Measurements from ENCODE around the gene P2RY4.

Gene P2RY4

GRCh38 chrX:70257423-70258288 lies 2.3 kb downstream of the P2RY4 start:
- no peak for TF ChIP-seq CTCF (IDR thresholded peaks at IDR 0.05; ENCODE audit: insufficient read depth, missing control alignments)

GRCh38 chrX:70255452-70255851 lies 4.6 kb downstream of the P2RY4 start:
- TF ChIP-seq CTCF (IDR thresholded peaks at IDR 0.05; ENCODE audit: insufficient read depth, missing control alignments) = no peak
- DNase-seq (ENCODE audit: insufficient read length, low spot score) (no peak), FAIRE-seq (no peak)

More at GRCh38 chrX:70257423-70258288, 2.3 kb downstream of the P2RY4 start:
- DNase-seq (ENCODE audit: insufficient read length, low spot score) (no peak), FAIRE-seq (no peak)

GRCh38 chrX:70254909-70255308 lies 5.1 kb downstream of the P2RY4 start:
- TF ChIP-seq CTCF (IDR thresholded peaks at IDR 0.05; ENCODE audit: insufficient read depth, missing control alignments) = no peak
- FAIRE-seq = no peak
- no peak for DNase-seq (ENCODE audit: insufficient read length, low spot score)

GRCh38 chrX:70254063-70254400 lies 6.0 kb downstream of the P2RY4 start:
- no peak for FAIRE-seq

GRCh38 chrX:70253377-70254062 lies 6.5 kb downstream of the P2RY4 start:
- TF ChIP-seq CTCF (IDR thresholded peaks at IDR 0.05; ENCODE audit: insufficient read depth, missing control alignments) = no peak
- FAIRE-seq (no peak), DNase-seq (ENCODE audit: insufficient read length, low spot score) (no peak)

More at GRCh38 chrX:70254063-70254400, 6.0 kb downstream of the P2RY4 start:
- DNase-seq (ENCODE audit: insufficient read length, low spot score) = no peak
- no peak for TF ChIP-seq CTCF (IDR thresholded peaks at IDR 0.05; ENCODE audit: insufficient read depth, missing control alignments)

- DNase-seq (ENCODE audit: insufficient read length, low spot score) (no peak), FAIRE-seq (no peak)
- no peak for TF ChIP-seq CTCF (IDR thresholded peaks at IDR 0.05; ENCODE audit: insufficient read depth, missing control alignments)
These were observed 7.5 kb downstream of the P2RY4 start for GRCh38 chrX:70252491-70252890.

GRCh38 chrX:70247252-70247651 lies 12.8 kb downstream of the P2RY4 start:
- no peak for TF ChIP-seq CTCF (IDR thresholded peaks at IDR 0.05; ENCODE audit: insufficient read depth, missing control alignments)
- DNase-seq (ENCODE audit: insufficient read length, low spot score) (no peak), FAIRE-seq (no peak)
